HL-60 (cell line): ENCODE measurements around the gene XPO5.

Experiments used
- DNase-seq, 2 experiments: peaks; one replicate each; pipeline ENCODE4 v3.0.0-alpha.2; 2010 to 2020; ENCODE audit warnings: low read depth in 1 of 2, low spot score in 1 of 2
- H3K27ac ChIP-seq: fragments of 250-450 bp; sonication (Bioruptor Pico); replicated peaks from 2 replicates; pipeline ENCODE4 v1.5.1; 2020; ENCODE audit warnings: mild to moderate bottlenecking, moderate library complexity
- H3K27me3 ChIP-seq: fragments of 250-450 bp; sonication (Bioruptor Pico); 2 replicates; pipeline ENCODE4 v1.5.1; 2021; ENCODE audit warnings: mild to moderate bottlenecking, moderate library complexity; ENCODE audit not compliant: insufficient read depth, poor library complexity, severe bottlenecking
- H3K4me3 ChIP-seq: replicated peaks from 2 replicates; pipeline ENCODE4 v1.5.1; 2011; ENCODE audit warnings: mild to moderate bottlenecking, control low read depth, low read length; ENCODE audit not compliant: insufficient read depth
- GABPA ChIP-seq: IDR thresholded peaks from 2 replicates; pipeline ENCODE4 v1.6.1; 2012; ENCODE audit warnings: low read depth
- POLR2AphosphoS5 ChIP-seq: IDR thresholded peaks from 2 replicates; pipeline ENCODE4 v1.6.1; 2012; ENCODE audit warnings: low read depth
- REST ChIP-seq: IDR thresholded peaks from 2 replicates; pipeline ENCODE4 v1.6.1; 2012; ENCODE audit warnings: low read depth; ENCODE audit not compliant: insufficient replicate concordance
- SPI1 ChIP-seq: IDR thresholded peaks from 2 replicates; pipeline ENCODE4 v1.6.1; 2012; ENCODE audit warnings: low read depth, mild to moderate bottlenecking, borderline replicate concordance
- TF ChIP-seq, protein P1 (sequence below): IDR thresholded peaks from one replicate; pipeline ENCODE4 v1.5.1; 2011; ENCODE audit warnings: low read length, control low read depth, inconsistent platforms; ENCODE audit not compliant: insufficient read depth

XPO5 gene

GRCh38 chr6:43481591-43482236 is 94.1 kb downstream of the XPO5 start:
- no peaks in the 10 kb centered on the region for H3K27me3 ChIP-seq
- DNase-seq, result no peak
- no peak overlapping the region for H3K4me3 ChIP-seq
- TF ChIP-seq POLR2AphosphoS5, result no peak
- TF ChIP-seq REST, result no peak
- no peak for TF ChIP-seq GABPA
- TF ChIP-seq SPI1, result no peak
- TF ChIP-seq, protein P1, sequence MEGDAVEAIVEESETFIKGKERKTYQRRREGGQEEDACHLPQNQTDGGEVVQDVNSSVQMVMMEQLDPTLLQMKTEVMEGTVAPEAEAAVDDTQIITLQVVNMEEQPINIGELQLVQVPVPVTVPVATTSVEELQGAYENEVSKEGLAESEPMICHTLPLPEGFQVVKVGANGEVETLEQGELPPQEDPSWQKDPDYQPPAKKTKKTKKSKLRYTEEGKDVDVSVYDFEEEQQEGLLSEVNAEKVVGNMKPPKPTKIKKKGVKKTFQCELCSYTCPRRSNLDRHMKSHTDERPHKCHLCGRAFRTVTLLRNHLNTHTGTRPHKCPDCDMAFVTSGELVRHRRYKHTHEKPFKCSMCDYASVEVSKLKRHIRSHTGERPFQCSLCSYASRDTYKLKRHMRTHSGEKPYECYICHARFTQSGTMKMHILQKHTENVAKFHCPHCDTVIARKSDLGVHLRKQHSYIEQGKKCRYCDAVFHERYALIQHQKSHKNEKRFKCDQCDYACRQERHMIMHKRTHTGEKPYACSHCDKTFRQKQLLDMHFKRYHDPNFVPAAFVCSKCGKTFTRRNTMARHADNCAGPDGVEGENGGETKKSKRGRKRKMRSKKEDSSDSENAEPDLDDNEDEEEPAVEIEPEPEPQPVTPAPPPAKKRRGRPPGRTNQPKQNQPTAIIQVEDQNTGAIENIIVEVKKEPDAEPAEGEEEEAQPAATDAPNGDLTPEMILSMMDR, result no peak
- no peak overlapping the region for H3K27ac ChIP-seq

DNA sequence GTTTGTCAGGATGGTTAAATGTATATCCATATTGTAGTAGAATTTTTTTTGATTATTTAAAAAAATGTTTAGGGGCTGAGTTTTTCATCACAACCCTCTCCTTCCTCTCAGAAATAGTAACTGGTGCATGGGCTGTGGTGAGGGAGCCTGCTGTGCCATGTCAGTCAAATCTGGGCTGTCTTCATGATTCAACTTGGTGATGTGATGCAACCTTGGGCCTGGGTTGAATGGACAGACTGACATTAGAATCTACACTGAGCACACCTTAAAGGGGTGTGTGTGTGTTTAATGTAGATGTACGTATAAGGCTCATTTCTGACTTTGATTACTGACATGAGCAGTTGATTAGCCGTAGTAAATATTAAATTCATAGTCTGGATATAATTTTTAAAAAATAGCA is 94.8 kb downstream of the XPO5 start:
- Histone ChIP-seq H3K4me3 (no peak overlapping the region), H3K27me3 (no peaks in the 10 kb centered on the region), H3K27ac (no peak overlapping the region)
- TF ChIP-seq, protein P1, result no peak
- TF ChIP-seq SPI1 (no peak), POLR2AphosphoS5 (no peak), REST (no peak), GABPA (no peak)
- peak in 1 of 2 experiments; percentile 11 for DNase-seq

DNA sequence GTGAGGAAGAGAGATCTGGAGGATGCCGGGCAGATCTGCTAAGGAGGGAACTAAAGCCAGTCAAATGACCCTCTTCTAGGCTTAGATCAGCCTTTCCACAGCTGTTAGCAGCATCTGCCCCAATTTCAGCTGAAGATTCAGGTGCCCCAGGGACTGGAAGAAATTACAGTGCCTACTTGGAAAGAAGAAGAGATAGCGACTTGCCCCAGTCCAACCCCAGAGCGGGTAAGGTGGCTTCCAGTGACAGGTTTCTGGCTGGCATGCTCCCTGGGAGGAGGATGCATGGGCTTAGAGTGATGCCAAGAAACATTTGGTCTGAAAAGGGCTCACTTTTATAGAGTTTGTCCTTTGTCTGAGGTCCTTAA is 97.8 kb downstream of the XPO5 start:
- Histone ChIP-seq H3K27me3 (no peaks in the 10 kb centered on the region), H3K27ac (peak overlapping the region; percentile 78), H3K4me3 (peak overlapping the region; percentile 85)
- peak in 1 of 2 experiments; percentile 5 for DNase-seq
- TF ChIP-seq, protein P1, result no peak
- TF ChIP-seq GABPA (no peak), SPI1 (no peak), POLR2AphosphoS5 (no peak)
